ENCODE results near the gene SPG7. TPM values are rescaled to one million over a fixed set of nuclear protein-coding genes. Genes with fewer than 3 reads are reported as not detected.
A peak's percentile ranks its signal among the peaks of the same experiment; 100 is the strongest.

Gene SPG7
- total RNA-seq, 1 experiment from 2014 or later, result 58.6 TPM

DNA sequence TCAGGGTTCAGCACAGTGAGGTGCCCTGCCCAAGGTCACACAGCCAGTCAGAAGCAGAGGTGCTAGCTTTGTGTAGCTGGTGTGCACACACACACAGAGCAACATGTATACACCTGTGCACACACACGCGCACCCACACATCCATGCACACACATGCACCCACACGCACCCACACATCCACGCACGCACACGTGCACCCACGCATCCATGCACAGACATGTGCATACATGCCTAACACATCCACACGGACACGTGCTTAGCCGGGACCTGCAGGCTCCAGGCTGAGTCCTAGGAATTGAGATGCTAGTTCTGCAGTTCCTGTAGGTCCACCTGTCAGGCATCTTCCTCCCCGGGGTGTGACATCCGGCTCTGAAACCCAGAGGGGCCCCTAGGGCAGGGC, 92.2 kb downstream of the SPG7 start:
- in situ Hi-C loops (cut with HindIII; ENCODE audit: low pct_unique_long_range_greater_than_20kb, low sequenced_read_pairs), result no loop called here
- DNase-seq (ENCODE audit: low read depth), result no peak

GRCh38 chr16:89600956-89601355, 92.8 kb downstream of the SPG7 start:
- no peak for DNase-seq (ENCODE audit: low read depth)
- in situ Hi-C loops (cut with HindIII; ENCODE audit: low pct_unique_long_range_greater_than_20kb, low sequenced_read_pairs), result no loop called here

DNA sequence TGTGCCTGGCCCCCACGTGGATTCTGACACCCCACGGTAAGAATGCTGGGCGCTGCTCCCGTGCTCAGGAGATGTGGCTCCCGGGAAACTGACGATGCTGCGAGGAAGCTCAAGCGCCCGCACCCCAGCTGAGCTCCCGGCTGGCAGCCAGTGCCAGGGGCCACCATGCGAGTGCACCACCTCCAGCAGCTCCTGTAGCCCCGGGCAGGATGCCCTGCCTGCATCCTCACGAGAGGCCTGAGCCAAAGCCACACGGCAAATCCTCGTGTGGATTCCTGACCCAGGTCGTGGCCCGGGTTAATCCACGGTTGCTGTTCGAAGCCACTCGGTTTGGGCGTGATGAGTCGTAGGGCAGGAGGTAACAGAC, 93.7 kb downstream of the SPG7 start:
- DNase-seq (ENCODE audit: low read depth), result no peak
- in situ Hi-C loops (cut with HindIII; ENCODE audit: low pct_unique_long_range_greater_than_20kb, low sequenced_read_pairs), result no loop called here

- DNase-seq (ENCODE audit: low read depth), result peak; percentile 96
- in situ Hi-C loops (cut with HindIII; ENCODE audit: low pct_unique_long_range_greater_than_20kb, low sequenced_read_pairs), result no loop called here
Observed at GRCh38 chr16:89602273-89602951, 94.2 kb downstream of the SPG7 start.

DNA sequence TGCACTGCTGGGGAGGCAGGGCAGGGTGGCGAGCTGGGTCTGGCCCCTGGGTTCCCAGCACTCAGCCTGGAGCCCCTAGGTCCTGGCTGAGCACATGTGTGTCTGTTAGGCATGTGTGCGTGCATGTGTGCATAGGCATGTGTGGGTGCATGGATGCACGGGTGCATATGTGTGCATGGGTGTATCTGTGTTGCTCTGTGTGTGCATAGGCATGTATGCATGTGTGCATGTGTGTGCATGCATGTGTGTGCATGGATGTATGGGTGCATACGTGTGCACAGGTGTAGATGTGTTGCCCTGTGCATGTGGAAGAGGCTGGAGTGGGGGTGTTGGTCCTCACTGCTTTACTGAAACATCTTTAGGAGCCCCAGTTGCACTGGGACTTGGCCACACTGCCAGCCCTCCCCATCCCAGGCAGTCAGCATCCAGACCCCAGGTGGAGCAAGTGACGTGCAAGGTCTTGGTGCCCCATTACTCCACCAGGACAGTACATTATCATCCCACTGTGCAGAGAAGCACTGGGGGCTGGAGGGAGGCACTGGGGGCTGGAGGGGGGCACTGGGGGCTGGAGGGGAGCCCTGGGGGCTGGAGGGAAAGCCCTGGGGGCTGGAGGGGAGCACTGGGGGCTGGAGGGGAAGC, 94.9 kb downstream of the SPG7 start:
- in situ Hi-C loops (cut with HindIII; ENCODE audit: low pct_unique_long_range_greater_than_20kb, low sequenced_read_pairs), result no loop called here
- DNase-seq (ENCODE audit: low read depth), result no peak

DNA sequence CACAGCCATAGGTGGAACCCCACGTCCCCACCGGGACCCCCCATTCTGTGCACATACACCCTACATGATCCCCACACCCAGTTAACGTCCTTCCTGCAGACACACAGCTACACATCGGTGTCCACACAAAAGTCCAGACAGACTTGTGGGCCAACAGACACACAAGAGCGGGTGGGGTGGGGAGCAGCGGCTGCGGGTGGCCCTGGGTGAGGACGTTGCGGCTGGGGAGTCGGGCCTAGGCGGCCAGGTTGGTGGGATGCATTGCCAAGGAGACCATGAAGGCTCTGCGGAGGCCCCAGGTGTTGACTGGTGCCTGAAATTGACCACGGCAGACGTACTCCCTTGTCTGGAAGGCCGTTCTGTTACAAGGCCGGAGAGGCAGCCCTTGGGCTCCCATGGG, 96.6 kb downstream of the SPG7 start:
- no peak for DNase-seq (ENCODE audit: low read depth)
- in situ Hi-C loops (cut with HindIII; ENCODE audit: low pct_unique_long_range_greater_than_20kb, low sequenced_read_pairs), result no loop called here

DNA sequence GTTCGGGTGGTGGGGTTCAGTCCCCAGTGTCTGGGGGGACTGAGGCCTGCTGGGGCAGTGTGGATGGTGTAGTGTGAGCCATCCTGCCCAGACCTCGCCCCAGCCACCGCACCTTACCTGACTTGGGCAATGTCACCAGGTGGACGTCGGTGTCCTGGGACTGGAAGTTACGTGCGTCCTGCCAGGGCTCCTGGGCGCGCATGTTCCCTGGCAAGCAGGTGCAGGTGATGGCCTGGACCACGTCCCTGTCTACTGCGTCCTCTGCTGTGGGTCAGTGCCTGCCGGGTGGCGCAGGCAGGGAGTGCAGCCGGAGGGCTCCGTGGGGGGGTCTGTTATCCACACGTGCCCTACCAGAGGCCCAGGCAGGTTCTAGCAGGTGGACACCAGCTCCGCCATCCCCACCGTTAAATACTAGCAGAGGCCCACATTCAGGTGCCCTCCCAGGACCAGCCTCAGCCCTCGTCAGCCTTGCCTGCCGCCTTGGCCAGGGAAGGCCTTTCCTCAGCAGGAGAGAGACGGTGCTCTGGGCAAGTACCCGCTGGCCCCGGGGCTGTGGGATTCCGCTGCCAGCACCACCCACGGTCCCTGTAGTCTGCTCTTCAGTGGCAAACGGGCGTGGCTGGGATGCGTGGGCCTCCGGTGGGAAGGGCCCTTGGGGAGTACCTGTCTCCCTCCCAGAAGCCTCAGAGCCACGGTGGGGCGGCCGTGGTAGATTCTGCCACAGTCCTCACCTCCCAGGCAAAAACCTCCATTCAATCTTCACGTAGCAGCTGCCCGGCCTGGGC, 97.2 kb downstream of the SPG7 start:
- in situ Hi-C loops (cut with HindIII; ENCODE audit: low pct_unique_long_range_greater_than_20kb, low sequenced_read_pairs), result no loop called here
- DNase-seq (ENCODE audit: low read depth), result no peak

GRCh38 chr16:89606006-89606405, 97.8 kb downstream of the SPG7 start:
- no peak for DNase-seq (ENCODE audit: low read depth)
- in situ Hi-C loops (cut with HindIII; ENCODE audit: low pct_unique_long_range_greater_than_20kb, low sequenced_read_pairs), result no loop called here

Other genes starting within 250 kb of the SPG7 start
- gene ANKRD11, start 17.8 kb upstream of the SPG7 start, total RNA-seq (2014; rRNA removed; shearing (Covaris generic); ENCODE audit: low replicate concordance), result 48.0 and 56.3 TPM in 2 replicates
- 4,469 and 5,108 TPM in 2 replicates for gene RPL13, start 52.3 kb downstream of the SPG7 start, total RNA-seq (2014; rRNA removed; shearing (Covaris generic); ENCODE audit: low replicate concordance)
- 9.4 and 15.9 TPM in 2 replicates for gene CPNE7, start 67.4 kb downstream of the SPG7 start, total RNA-seq (2014; rRNA removed; shearing (Covaris generic); ENCODE audit: low replicate concordance)
- gene DPEP1, start 105.2 kb downstream of the SPG7 start, total RNA-seq (2014; rRNA removed; shearing (Covaris generic); ENCODE audit: low replicate concordance), result not detected in 2 replicates
- gene CHMP1A, start 149.3 kb downstream of the SPG7 start, total RNA-seq (2014; rRNA removed; shearing (Covaris generic); ENCODE audit: low replicate concordance), result 159 and 214 TPM in 2 replicates
- gene SPATA33, start 149.4 kb downstream of the SPG7 start, total RNA-seq (2014; rRNA removed; shearing (Covaris generic); ENCODE audit: low replicate concordance), result 13.8 and 21.9 TPM in 2 replicates
- gene CDK10, start 178.3 kb downstream of the SPG7 start, total RNA-seq (2014; rRNA removed; shearing (Covaris generic); ENCODE audit: low replicate concordance), result 48.7 and 65.2 TPM in 2 replicates
- 26.2 and 37.4 TPM in 2 replicates for gene SPATA2L, start 193.3 kb downstream of the SPG7 start, total RNA-seq (2014; rRNA removed; shearing (Covaris generic); ENCODE audit: low replicate concordance)
- 13.5 and 19.1 TPM in 2 replicates for gene VPS9D1, start 212.5 kb downstream of the SPG7 start, total RNA-seq (2014; rRNA removed; shearing (Covaris generic); ENCODE audit: low replicate concordance)
- 7.6 and 12.9 TPM in 2 replicates for gene ZNF276, start 213.1 kb downstream of the SPG7 start, total RNA-seq (2014; rRNA removed; shearing (Covaris generic); ENCODE audit: low replicate concordance)

All from Caki2 (cell line).